HG02678 (cell line): Measurements from ENCODE around the gene FZD1.

Experiments
- ATAC-seq: cut with Tn5 transposase; IDR thresholded peaks from one replicate; pipeline ENCODE4 v1.9.1; 2021; ENCODE audit warnings: mild to moderate bottlenecking, moderate library complexity; ENCODE audit not compliant: unreplicated experiment

The FZD1 gene

DNA sequence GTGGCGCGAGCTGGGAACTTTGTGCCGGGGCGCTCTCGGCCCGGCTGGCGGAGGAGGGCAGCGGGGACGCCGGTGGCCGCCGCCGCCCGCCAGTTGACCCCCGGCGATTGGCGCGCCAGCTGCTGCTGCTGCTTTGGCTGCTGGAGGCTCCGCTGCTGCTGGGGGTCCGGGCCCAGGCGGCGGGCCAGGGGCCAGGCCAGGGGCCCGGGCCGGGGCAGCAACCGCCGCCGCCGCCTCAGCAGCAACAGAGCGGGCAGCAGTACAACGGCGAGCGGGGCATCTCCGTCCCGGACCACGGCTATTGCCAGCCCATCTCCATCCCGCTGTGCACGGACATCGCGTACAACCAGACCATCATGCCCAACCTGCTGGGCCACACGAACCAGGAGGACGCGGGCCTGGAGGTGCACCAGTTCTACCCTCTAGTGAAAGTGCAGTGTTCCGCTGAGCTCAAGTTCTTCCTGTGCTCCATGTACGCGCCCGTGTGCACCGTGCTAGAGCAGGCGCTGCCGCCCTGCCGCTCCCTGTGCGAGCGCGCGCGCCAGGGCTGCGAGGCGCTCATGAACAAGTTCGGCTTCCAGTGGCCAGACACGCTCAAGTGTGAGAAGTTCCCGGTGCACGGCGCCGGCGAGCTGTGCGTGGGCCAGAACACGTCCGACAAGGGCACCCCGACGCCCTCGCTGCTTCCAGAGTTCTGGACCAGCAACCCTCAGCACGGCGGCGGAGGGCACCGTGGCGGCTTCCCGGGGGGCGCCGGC lies 870 bp downstream of the FZD1 start:
- peak; percentile 31 for ATAC-seq

- ATAC-seq, result no peak
Observed at GRCh38 chr7:91265693-91266066, 1.4 kb downstream of the FZD1 start.

- ATAC-seq, result no peak
Observed at GRCh38 chr7:91266067-91266688, 1.9 kb downstream of the FZD1 start.

DNA sequence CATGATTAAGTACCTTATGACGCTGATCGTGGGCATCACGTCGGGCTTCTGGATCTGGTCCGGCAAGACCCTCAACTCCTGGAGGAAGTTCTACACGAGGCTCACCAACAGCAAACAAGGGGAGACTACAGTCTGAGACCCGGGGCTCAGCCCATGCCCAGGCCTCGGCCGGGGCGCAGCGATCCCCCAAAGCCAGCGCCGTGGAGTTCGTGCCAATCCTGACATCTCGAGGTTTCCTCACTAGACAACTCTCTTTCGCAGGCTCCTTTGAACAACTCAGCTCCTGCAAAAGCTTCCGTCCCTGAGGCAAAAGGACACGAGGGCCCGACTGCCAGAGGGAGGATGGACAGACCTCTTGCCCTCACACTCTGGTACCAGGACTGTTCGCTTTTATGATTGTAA lies 2.5 kb downstream of the FZD1 start:
- no peak for ATAC-seq

GRCh38 chr7:91267171-91267955 lies 3.1 kb downstream of the FZD1 start:
- ATAC-seq, result no peak

GRCh38 chr7:91270372-91270771 lies 6.1 kb downstream of the FZD1 start:
- ATAC-seq, result no peak

- ATAC-seq, result peak; percentile 89
Observed at GRCh38 chr7:91276909-91277308, 12.7 kb downstream of the FZD1 start.

GRCh38 chr7:91280185-91280584 lies 16.0 kb downstream of the FZD1 start:
- peak; percentile 63 for ATAC-seq

DNA sequence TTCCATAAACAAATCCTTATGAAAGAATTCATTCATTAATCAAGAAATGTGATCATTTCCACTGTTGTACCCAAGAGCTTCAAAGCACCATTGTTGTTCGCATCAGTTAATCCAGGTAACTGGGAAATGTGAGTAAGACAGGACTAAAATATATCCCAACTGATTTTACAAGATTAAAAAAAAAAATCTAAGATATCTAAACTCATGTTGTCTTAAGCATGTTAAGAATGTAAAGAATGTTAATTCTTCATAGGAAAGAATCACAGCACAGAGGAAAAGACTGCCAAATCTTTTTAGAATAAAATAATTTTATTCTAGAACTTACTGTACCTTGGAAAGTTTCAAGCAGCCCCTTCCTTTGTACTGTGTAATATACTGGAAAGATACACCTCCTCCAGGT lies 16.4 kb downstream of the FZD1 start:
- ATAC-seq, result no peak

- no peak for ATAC-seq
Observed at GRCh38 chr7:91285696-91286355, 21.6 kb downstream of the FZD1 start.

DNA sequence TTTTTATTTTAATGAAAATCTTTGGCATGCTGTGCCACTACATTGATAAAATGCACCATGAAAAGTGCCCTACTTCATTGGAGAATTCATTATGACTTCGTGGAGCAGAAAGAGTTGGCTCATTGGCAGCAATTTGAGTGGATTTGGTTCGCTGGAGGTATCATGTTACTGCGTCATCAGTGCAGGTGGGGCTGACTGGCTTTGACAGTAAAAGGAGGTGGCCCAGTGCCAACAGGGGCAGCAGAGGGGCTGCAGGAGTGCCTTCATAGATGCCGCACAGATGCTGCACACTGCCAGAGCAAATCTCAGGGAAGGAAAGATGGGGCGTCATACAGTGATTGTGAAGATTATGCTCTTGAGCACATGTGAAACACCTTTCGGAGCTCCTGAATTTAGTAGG lies 22.2 kb downstream of the FZD1 start:
- no peak for ATAC-seq

- ATAC-seq, result no peak
Observed at GRCh38 chr7:91287371-91288084, 23.3 kb downstream of the FZD1 start.

DNA sequence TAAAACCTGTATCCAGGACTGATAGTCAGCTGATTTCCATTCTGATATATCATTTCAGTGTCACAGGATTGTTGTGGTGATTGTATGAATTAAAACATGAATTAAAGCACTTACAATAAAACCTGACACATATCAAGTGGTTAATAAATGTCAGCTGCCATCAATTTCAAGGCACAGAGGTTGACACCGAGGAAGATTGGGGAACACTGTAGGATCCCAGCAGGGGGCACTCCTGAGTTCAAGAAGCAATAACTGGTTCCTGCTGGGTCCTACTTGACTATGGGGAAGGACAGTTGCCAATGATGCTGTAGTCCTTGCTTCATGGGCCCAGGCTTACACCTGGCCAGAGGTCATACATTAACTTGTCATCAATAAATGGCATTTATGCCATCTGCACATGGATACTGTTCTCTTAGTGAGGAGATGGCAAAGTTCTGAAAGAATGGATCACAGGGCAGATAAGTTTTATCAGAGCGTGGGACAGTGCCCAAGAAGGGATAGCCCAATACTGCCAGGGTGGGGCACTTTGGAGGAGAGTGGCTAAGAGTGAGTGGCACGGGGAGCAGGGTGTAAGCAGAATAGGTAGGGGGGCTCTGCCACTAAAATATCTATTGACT lies 24.1 kb downstream of the FZD1 start:
- no peak for ATAC-seq

DNA sequence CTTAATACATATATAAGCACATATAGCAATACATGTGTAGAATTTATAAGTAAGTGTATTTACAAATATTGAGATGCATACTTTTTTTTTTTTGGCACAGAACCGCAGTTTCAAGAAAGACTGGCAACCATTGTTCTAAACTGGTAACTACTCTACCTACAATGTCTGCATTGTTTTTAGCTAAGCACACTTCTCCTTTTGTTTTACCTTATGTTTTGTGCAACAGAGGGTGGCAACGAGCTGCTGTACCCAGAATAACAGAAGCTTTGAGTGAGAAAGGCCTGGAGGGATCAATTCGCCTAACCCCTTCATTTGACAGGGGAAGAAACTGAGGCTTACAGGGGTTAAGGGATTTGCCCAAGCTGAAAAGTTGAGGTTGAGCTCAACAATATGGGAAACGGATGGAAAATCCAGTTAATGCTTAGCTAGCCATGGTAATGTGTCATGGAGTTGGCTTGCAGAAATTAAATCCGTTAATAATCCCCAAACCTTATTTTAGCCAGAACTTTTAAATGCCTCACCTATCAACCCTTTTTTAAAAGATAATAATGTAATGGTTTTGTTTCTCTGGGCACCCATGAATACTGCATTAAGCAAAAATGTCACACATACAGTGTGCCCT lies 25.5 kb downstream of the FZD1 start:
- no peak for ATAC-seq

DNA sequence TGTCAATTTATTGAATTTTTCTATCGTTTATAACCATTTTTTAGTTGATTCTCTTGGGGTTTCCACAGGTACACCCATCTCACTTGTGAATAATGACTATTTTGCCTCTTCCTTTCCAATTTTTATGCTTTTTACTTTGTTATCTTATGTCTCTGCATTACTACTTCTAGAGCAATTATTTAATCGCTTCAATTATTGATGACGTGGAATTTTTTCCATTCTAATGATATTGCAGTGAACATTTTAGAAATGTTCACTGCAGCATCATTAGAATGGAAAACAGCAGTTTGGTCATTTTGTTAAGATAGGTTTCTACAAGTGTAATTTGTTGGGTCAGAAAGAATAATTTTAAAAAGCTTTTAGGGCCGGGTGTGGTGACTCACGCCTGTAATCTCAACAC lies 27.1 kb downstream of the FZD1 start:
- no peak for ATAC-seq

DNA sequence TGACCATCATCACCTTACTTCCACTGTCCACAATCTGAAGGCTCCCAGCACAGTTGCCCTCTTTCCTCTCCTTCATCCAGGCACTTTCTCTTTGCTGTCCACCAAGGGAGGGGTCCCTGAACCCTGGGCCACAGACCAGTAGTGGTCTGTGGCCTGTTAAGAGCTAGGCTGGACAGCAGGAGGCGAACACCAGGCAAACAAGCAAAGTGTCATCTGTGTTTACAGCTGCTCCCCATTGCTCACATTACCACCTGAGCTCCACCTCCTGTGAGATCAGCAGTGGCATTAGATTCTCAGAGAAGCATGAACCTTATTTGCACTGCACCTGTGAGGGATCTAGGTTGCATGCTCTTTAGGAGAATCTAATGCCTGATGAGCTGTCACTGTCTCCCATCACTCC lies 27.7 kb downstream of the FZD1 start:
- no peak for ATAC-seq

DNA sequence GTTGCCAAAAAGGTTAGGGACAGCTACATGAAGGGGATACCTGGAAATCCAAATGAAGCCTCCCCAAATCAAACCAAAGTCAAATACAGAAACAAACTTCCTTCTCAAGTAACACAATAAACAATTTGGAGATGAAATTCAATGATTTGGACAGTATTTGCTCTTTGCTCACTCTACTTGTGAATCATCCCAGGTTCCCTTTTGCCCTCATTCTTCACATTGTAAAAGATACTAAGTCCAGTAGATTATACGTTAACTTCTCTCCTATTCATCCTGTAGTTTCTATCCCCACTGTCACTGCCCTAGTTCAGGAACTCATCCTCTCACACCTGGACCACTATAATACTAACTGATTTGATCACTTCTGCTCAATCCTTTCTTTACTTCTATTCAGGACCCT lies 28.3 kb downstream of the FZD1 start:
- no peak for ATAC-seq

GRCh38 chr7:91293136-91293535 lies 28.9 kb downstream of the FZD1 start:
- ATAC-seq, result no peak

DNA sequence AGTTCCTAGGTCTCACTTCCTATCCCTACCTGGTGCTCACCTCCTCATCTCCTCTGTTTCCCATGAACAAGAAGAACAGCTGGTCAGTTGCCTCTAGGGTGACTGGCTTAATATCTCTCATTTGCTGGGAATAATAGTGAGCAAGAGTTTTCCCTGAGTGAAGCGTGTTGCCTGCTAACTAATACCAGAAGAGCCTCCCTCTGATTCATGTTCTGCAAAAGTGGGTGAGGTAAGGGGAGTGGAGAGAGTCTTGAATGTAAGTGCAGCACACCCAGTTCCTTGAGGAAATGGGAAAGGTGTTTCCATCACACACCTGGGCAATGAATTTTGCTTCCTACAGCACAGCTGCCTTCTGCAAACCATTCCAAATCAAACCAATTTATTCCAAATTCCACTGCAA lies 29.6 kb downstream of the FZD1 start:
- ATAC-seq, result no peak

GRCh38 chr7:91294639-91295220 lies 30.5 kb downstream of the FZD1 start:
- ATAC-seq, result no peak
